GM19324 (cell line): ENCODE results near the gene DNMBP.
"Not testable (repeated sequence)": the region's sequence is repeated elsewhere in the genome, so short reads cannot be mapped to it uniquely, and the experiment has no call there.

ENCODE experiments used
- ATAC-seq: cut with Tn5 transposase; IDR thresholded peaks from one replicate; pipeline ENCODE4 v1.9.1; 2021; ENCODE audit warnings: mild to moderate bottlenecking, moderate library complexity; ENCODE audit not compliant: unreplicated experiment, low FRiP score

The DNMBP gene

GRCh38 chr10:99924451-99925255, 85.1 kb downstream of the DNMBP start:
- ATAC-seq = no peak

- ATAC-seq = no peak
Observed at GRCh38 chr10:99921948-99922347, 87.8 kb downstream of the DNMBP start.

- ATAC-seq = no peak
Observed at GRCh38 chr10:99920901-99921300, 88.8 kb downstream of the DNMBP start.

- ATAC-seq = no peak
Observed at GRCh38 chr10:99920486-99920885, 89.3 kb downstream of the DNMBP start.

GRCh38 chr10:99917963-99918825, 91.6 kb downstream of the DNMBP start:
- no peak for ATAC-seq

- no peak for ATAC-seq
Observed at GRCh38 chr10:99916776-99917175, 93.0 kb downstream of the DNMBP start.

GRCh38 chr10:99915414-99915813, 94.3 kb downstream of the DNMBP start:
- no peak for ATAC-seq

GRCh38 chr10:99914236-99914635, 95.5 kb downstream of the DNMBP start:
- ATAC-seq = no peak

- ATAC-seq = no peak
Observed at GRCh38 chr10:99913831-99914235, 95.9 kb downstream of the DNMBP start.

- no peak for ATAC-seq
Observed at GRCh38 chr10:99912041-99912440, 97.7 kb downstream of the DNMBP start.

GRCh38 chr10:99908512-99908911, 101.2 kb downstream of the DNMBP start:
- ATAC-seq = no peak

GRCh38 chr10:99906470-99906869, 103.3 kb downstream of the DNMBP start:
- no peak for ATAC-seq

- ATAC-seq = no peak
Observed at GRCh38 chr10:99905971-99906370, 103.8 kb downstream of the DNMBP start.

GRCh38 chr10:99895867-99896266, 113.9 kb downstream of the DNMBP start:
- no peak for ATAC-seq

GRCh38 chr10:99895066-99895465, 114.7 kb downstream of the DNMBP start:
- ATAC-seq = not testable (repeated sequence)

GRCh38 chr10:99894613-99895012, 115.1 kb downstream of the DNMBP start:
- ATAC-seq = no peak

GRCh38 chr10:99888622-99889021, 121.1 kb downstream of the DNMBP start:
- ATAC-seq = no peak

- ATAC-seq = no peak
Observed at GRCh38 chr10:99883523-99883922, 126.2 kb downstream of the DNMBP start.

- no peak for ATAC-seq
Observed at GRCh38 chr10:99881371-99881770, 128.4 kb downstream of the DNMBP start.

GRCh38 chr10:99880080-99880835, 129.5 kb downstream of the DNMBP start:
- ATAC-seq = no peak

GRCh38 chr10:99875473-99875872, 134.3 kb downstream of the DNMBP start:
- ATAC-seq = no peak
